H9 (cell line): ENCODE measurements around the gene WFIKKN1. TPM values are rescaled to one million over a fixed set of nuclear protein-coding genes. Genes with fewer than 3 reads are reported as not detected.

Experiments used
- DNase-seq: peaks from one replicate; pipeline ENCODE4 v3.0.0-alpha.2; 2017
- H2AFZ ChIP-seq: one replicate; pipeline ENCODE4 v1.6.1; 2013; ENCODE audit warnings: mild to moderate bottlenecking, low read length, control low read depth, moderate library complexity
- H2AK5ac ChIP-seq: 2 replicates; pipeline ENCODE4 v1.6.1; 2013; ENCODE audit warnings: low read length, control low read depth, mixed read lengths; ENCODE audit not compliant: insufficient read length
- H2BK120ac ChIP-seq: one replicate; pipeline ENCODE4 v1.6.1; 2013; ENCODE audit warnings: low read depth, mild to moderate bottlenecking, low read length, control low read depth, inconsistent platforms; ENCODE audit not compliant: poor library complexity, severe bottlenecking
- H2BK12ac ChIP-seq: 2 replicates; pipeline ENCODE4 v1.6.1; 2013; ENCODE audit warnings: low read length, control low read depth, mixed read lengths, low read depth; ENCODE audit not compliant: insufficient read length
- H2BK15ac ChIP-seq: 2 replicates; pipeline ENCODE4 v1.6.1; 2013; ENCODE audit warnings: low read depth, low read length, control low read depth
- H2BK20ac ChIP-seq: one replicate; pipeline ENCODE4 v1.6.1; 2013; ENCODE audit warnings: low read depth, mild to moderate bottlenecking, low read length, control low read depth, inconsistent platforms; ENCODE audit not compliant: poor library complexity, severe bottlenecking
- H2BK5ac ChIP-seq: 2 replicates; pipeline ENCODE4 v1.6.1; 2013; ENCODE audit warnings: low read length, control low read depth, mixed read lengths; ENCODE audit not compliant: insufficient read length
- H3K14ac ChIP-seq: 2 replicates; pipeline ENCODE4 v1.6.1; 2013; ENCODE audit warnings: low read length, control low read depth; ENCODE audit not compliant: insufficient read depth
- H3K18ac ChIP-seq: 2 replicates; pipeline ENCODE4 v1.6.1; 2013; ENCODE audit warnings: low read depth, mild to moderate bottlenecking, mixed read lengths, low read length, control low read depth; ENCODE audit not compliant: insufficient read length
- H3K23ac ChIP-seq: 2 replicates; pipeline ENCODE4 v1.6.1; 2013; ENCODE audit warnings: low read length, control low read depth, mixed read lengths, low read depth; ENCODE audit not compliant: insufficient read length
- H3K23me2 ChIP-seq: 2 replicates; pipeline ENCODE4 v1.6.1; 2013; ENCODE audit warnings: low read depth, mild to moderate bottlenecking, mixed read lengths, low read length, control low read depth; ENCODE audit not compliant: insufficient read length, poor library complexity, severe bottlenecking
- H3K27ac ChIP-seq: 2 replicates; pipeline ENCODE4 v1.5.1; 2013; ENCODE audit warnings: low read length, control low read depth, mixed read lengths, low read depth; ENCODE audit not compliant: insufficient read length
- H3K27me3 ChIP-seq: 2 replicates; pipeline ENCODE4 v1.6.1; 2013; ENCODE audit warnings: low read length, control low read depth, inconsistent platforms; ENCODE audit not compliant: insufficient read depth
- H3K4ac ChIP-seq: 2 replicates; pipeline ENCODE4 v1.6.1; 2013; ENCODE audit warnings: low read depth, mild to moderate bottlenecking, control low read depth, inconsistent platforms, low read length, moderate library complexity
- H3K4me1 ChIP-seq: 2 replicates; pipeline ENCODE4 v1.6.1; 2013; ENCODE audit warnings: low read length, control low read depth, inconsistent platforms; ENCODE audit not compliant: insufficient read depth
- H3K4me2 ChIP-seq: 2 replicates; pipeline ENCODE4 v1.6.1; 2013; ENCODE audit warnings: low read length, control low read depth, mixed read lengths; ENCODE audit not compliant: insufficient read length, insufficient read depth
- H3K56ac ChIP-seq: 2 replicates; pipeline ENCODE4 v1.6.1; 2013; ENCODE audit warnings: low read depth, mild to moderate bottlenecking, mixed read lengths, low read length, control low read depth; ENCODE audit not compliant: insufficient read length
- H3K79me1 ChIP-seq: 2 replicates; pipeline ENCODE4 v1.6.1; 2013; ENCODE audit warnings: low read depth, mild to moderate bottlenecking, moderate library complexity, low read length, control low read depth, inconsistent platforms; ENCODE audit not compliant: insufficient read depth, poor library complexity, severe bottlenecking
- H3K79me2 ChIP-seq: 2 replicates; pipeline ENCODE4 v1.6.1; 2013; ENCODE audit warnings: low read length, control low read depth, inconsistent platforms; ENCODE audit not compliant: insufficient read depth
- H3K9ac ChIP-seq: 2 replicates; pipeline ENCODE4 v1.6.1; 2013; ENCODE audit warnings: low read length, control low read depth, mixed read lengths; ENCODE audit not compliant: insufficient read length; ENCODE audit errors: extremely low read depth
- H3K9me3 ChIP-seq: one replicate; pipeline ENCODE4 v1.6.1; 2013; ENCODE audit warnings: low read depth, low read length, inconsistent platforms; ENCODE audit not compliant: control insufficient read depth
- H3T11ph ChIP-seq: one replicate; pipeline ENCODE4 v1.6.1; 2013; ENCODE audit warnings: mild to moderate bottlenecking, low read length, control low read depth, inconsistent platforms
- H4K20me1 ChIP-seq: one replicate; pipeline ENCODE4 v1.6.1; 2013; ENCODE audit not compliant: control insufficient read depth, insufficient read length, insufficient read depth
- H4K5ac ChIP-seq: 2 replicates; pipeline ENCODE4 v1.6.1; 2013; ENCODE audit warnings: low read depth, mild to moderate bottlenecking, mixed read lengths, low read length, control low read depth; ENCODE audit not compliant: insufficient read length
- H4K8ac ChIP-seq: replicated peaks from 2 replicates; pipeline ENCODE4 v1.6.1; 2013; ENCODE audit warnings: low read length, control low read depth, mixed read lengths, low read depth; ENCODE audit not compliant: insufficient read length
- H4K91ac ChIP-seq: 2 replicates; pipeline ENCODE4 v1.6.1; 2013; ENCODE audit warnings: low read depth, mild to moderate bottlenecking, moderate library complexity, mixed read lengths, low read length, control low read depth; ENCODE audit not compliant: insufficient read length
- H3K27ac Mint-ChIP-seq, 3 experiments: 2 replicates in 2 of 3; 3 replicates in 1 of 3; pipeline ENCODE4 v1.8.0; 2020 to 2021; ENCODE audit warnings: mixed read lengths in 3 of 3, mild to moderate bottlenecking in 1 of 3, moderate library complexity in 1 of 3
- H3K27me3 Mint-ChIP-seq: 2 replicates; pipeline ENCODE4 v1.8.0; 2021; ENCODE audit warnings: low read depth, mild to moderate bottlenecking, moderate library complexity, mixed read lengths
- H3K36me3 Mint-ChIP-seq, 3 experiments: 2 replicates in 2 of 3; 3 replicates in 1 of 3; pipeline ENCODE4 v1.8.0; 2020 to 2021; ENCODE audit warnings: low read depth in 3 of 3, mixed read lengths in 3 of 3; ENCODE audit not compliant: insufficient read depth in 1 of 3
- H3K4me1 Mint-ChIP-seq, 2 experiments: 2 replicates each; pipeline ENCODE4 v1.8.0; 2020; ENCODE audit warnings: mixed read lengths in 2 of 2
- H3K4me3 Mint-ChIP-seq, 2 experiments: 2 replicates in 1 of 2; 3 replicates in 1 of 2; pipeline ENCODE4 v1.8.0; 2020 to 2021; ENCODE audit warnings: mild to moderate bottlenecking in 2 of 2, mixed read lengths in 2 of 2, moderate library complexity in 1 of 2
- H3K9me3 Mint-ChIP-seq, 2 experiments: 2 replicates in 1 of 2; 3 replicates in 1 of 2; pipeline ENCODE4 v1.8.0; 2020; ENCODE audit warnings: mild to moderate bottlenecking in 2 of 2, mixed read lengths in 2 of 2, moderate library complexity in 1 of 2
- WGBS: extraction: QIAGEN DNeasy Blood & Tissue Kit; methylation state at CpG from one replicate; pipeline ENCODE4 v1.1.7; 2013; ENCODE audit warnings: missing lambda C conversion rate, low lambda C conversion rate, mixed read lengths; ENCODE audit not compliant: insufficient read length; ENCODE audit errors: extremely low coverage; 5-methylcytosine and 5-hydroxymethylcytosine counted together
- total RNA-seq: library from RNA; stranded (reverse); gene quantifications from 2 replicates; pipeline ENCODE4 v1.2.1, GENCODE V29; 2021
- TF ChIP-seq, protein P1 (sequence below): fragments of 200-600 bp; sonication (generic); conservative IDR thresholded peaks from 3 replicates; pipeline ENCODE4 v1.8.0; 2021; ENCODE audit warnings: antibody characterized with exemption, mild to moderate bottlenecking

WFIKKN1 gene
- total RNA-seq, 1 experiment from 2014 or later = 8.3 TPM

DNA sequence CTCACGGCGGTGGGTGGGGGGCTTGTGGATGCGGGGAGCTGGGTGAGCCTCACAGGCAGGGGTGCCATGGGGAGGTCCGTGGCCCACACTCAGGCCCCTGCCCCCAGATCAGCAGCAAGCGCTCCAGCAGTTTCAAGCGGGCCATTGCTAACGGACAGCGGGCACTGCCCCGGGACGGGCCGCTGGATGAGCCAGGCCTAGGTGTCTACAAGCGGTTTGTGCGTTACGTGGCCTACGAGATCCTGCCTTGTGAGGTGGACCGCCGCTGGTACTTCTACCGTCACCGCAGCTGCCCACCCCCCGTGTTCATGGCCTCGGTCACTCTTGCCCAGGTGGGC lies 45.7 kb downstream of the WFIKKN1 start:
- Histone ChIP-seq H3K4me1 (no peaks in the 10 kb centered on the region), H3K23ac (no peak overlapping the region), H3K27me3 (no peaks in the 10 kb centered on the region), H3T11ph (no peak overlapping the region), H2BK120ac (no peak overlapping the region), H4K91ac (no peak overlapping the region), H2AK5ac (no peak overlapping the region), H4K20me1 (no peaks in the 10 kb centered on the region), H3K27ac (no peak overlapping the region), H2BK12ac (no peak overlapping the region), H4K8ac (no peak overlapping the region), H2AFZ (no peak overlapping the region), H3K9me3 (no peaks in the 10 kb centered on the region), H2BK15ac (no peak overlapping the region), H3K14ac (no peak overlapping the region), H3K79me2 (no peaks in the 10 kb centered on the region), H3K9ac (no peak overlapping the region), H4K5ac (no peak overlapping the region), H2BK5ac (no peak overlapping the region), H3K18ac (no peak overlapping the region), H3K4ac (no peak overlapping the region), H3K56ac (no peak overlapping the region), H3K23me2 (peaks cover 15% of the 10 kb centered on the region), H3K79me1 (no peaks in the 10 kb centered on the region), H2BK20ac (no peak overlapping the region), H3K4me2 (no peak overlapping the region)
- H3K4me3 Mint-ChIP-seq = no peak overlapping the region
- WGBS = no CpG with 5 or more reads among the region's 21 CpGs
- H3K27me3 Mint-ChIP-seq = peaks cover 3% of the 10 kb centered on the region; the same call in 1 of the 2 replicates
- peaks cover 9 to 19% (median 12%) of the 10 kb centered on the region in 3 experiments; a peak in 6 of 7 replicates for H3K36me3 Mint-ChIP-seq
- H3K9me3 Mint-ChIP-seq = no peaks in the 10 kb centered on the region
- DNase-seq = no peak
- TF ChIP-seq, protein P1, sequence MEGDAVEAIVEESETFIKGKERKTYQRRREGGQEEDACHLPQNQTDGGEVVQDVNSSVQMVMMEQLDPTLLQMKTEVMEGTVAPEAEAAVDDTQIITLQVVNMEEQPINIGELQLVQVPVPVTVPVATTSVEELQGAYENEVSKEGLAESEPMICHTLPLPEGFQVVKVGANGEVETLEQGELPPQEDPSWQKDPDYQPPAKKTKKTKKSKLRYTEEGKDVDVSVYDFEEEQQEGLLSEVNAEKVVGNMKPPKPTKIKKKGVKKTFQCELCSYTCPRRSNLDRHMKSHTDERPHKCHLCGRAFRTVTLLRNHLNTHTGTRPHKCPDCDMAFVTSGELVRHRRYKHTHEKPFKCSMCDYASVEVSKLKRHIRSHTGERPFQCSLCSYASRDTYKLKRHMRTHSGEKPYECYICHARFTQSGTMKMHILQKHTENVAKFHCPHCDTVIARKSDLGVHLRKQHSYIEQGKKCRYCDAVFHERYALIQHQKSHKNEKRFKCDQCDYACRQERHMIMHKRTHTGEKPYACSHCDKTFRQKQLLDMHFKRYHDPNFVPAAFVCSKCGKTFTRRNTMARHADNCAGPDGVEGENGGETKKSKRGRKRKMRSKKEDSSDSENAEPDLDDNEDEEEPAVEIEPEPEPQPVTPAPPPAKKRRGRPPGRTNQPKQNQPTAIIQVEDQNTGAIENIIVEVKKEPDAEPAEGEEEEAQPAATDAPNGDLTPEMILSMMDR = no peak
- H3K4me1 Mint-ChIP-seq = peaks cover 16 to 29% of the 10 kb centered on the region in 2 experiments
- H3K27ac Mint-ChIP-seq = no peak overlapping the region
